GM21529 (cell line): Measurements from ENCODE around the gene TRIM47.
"Not testable (repeated sequence)": the region's sequence is repeated elsewhere in the genome, so short reads cannot be mapped to it uniquely, and the experiment has no call there.

Experiments used
- ATAC-seq: cut with Tn5 transposase; IDR thresholded peaks from one replicate; pipeline ENCODE4 v1.9.1; 2021; ENCODE audit not compliant: unreplicated experiment

Gene TRIM47

GRCh38 chr17:75870228-75870627 is 8.2 kb downstream of the TRIM47 start:
- not testable (repeated sequence) for ATAC-seq

- ATAC-seq = no peak
Measured at GRCh38 chr17:75869282-75870141, 8.9 kb downstream of the TRIM47 start.

- ATAC-seq = not testable (repeated sequence)
Measured at GRCh38 chr17:75868730-75869281, 9.6 kb downstream of the TRIM47 start.

GRCh38 chr17:75865404-75866188 is 12.8 kb downstream of the TRIM47 start:
- not testable (repeated sequence) for ATAC-seq

- peak; percentile 26 for ATAC-seq
Measured at GRCh38 chr17:75864887-75865286, 13.5 kb downstream of the TRIM47 start.

GRCh38 chr17:75864448-75864871 is 13.9 kb downstream of the TRIM47 start:
- peak; percentile 89 for ATAC-seq

- ATAC-seq = no peak
Measured at GRCh38 chr17:75861927-75862317, 16.5 kb downstream of the TRIM47 start.

GRCh38 chr17:75859358-75859757 is 19.0 kb downstream of the TRIM47 start:
- not testable (repeated sequence) for ATAC-seq

GRCh38 chr17:75856062-75856756 is 22.2 kb downstream of the TRIM47 start:
- ATAC-seq = no peak

- ATAC-seq = peak; percentile 78
Measured at GRCh38 chr17:75855310-75856061, 22.9 kb downstream of the TRIM47 start, which contains the start of gene WBP2. Gene WBP2 (minus strand): TSS chr17:75855335. CDS start chr17:75855297, 38 bp downstream.

- no peak for ATAC-seq
Measured at GRCh38 chr17:75854881-75855309, 23.5 kb downstream of the TRIM47 start.

GRCh38 chr17:75854101-75854748 is 24.2 kb downstream of the TRIM47 start:
- ATAC-seq = no peak

- no peak for ATAC-seq
Measured at GRCh38 chr17:75853433-75853832, 24.9 kb downstream of the TRIM47 start.

GRCh38 chr17:75851693-75851991 is 26.7 kb downstream of the TRIM47 start:
- not testable (repeated sequence) for ATAC-seq

- ATAC-seq = no peak
Measured at GRCh38 chr17:75850928-75851692, 27.3 kb downstream of the TRIM47 start.

GRCh38 chr17:75849724-75850123 is 28.7 kb downstream of the TRIM47 start:
- no peak for ATAC-seq

- no peak for ATAC-seq
Measured at GRCh38 chr17:75849279-75849646, 29.1 kb downstream of the TRIM47 start.

GRCh38 chr17:75848523-75849278 is 29.7 kb downstream of the TRIM47 start:
- no peak for ATAC-seq
